CD4-positive, alpha-beta T cell (primary cell): ENCODE measurements around the gene TBRG1. TPM values are rescaled to one million over a fixed set of nuclear protein-coding genes. Genes with fewer than 3 reads are reported as not detected.

ENCODE experiments used
- ATAC-seq: fragments of 200-7000 bp; cut with Tn5 transposase; one replicate; pipeline ENCODE4 v1.10.0; 2022; ENCODE audit warnings: mild to moderate bottlenecking; ENCODE audit not compliant: poor library complexity
- CTCF ChIA-PET: fragments of 350-600 bp; sonication (Branson Sonifier 250); formaldehyde crosslinking; loops from one replicate; lab custom pipeline; 2021; ENCODE audit warnings: antibody characterized with exemption, inconsistent platforms; lab: Charles Lee
- POLR2A ChIA-PET: fragments of 350-600 bp; sonication (Branson Sonifier 250); formaldehyde crosslinking; loops from one replicate; lab custom pipeline; 2021; ENCODE audit warnings: antibody characterized with exemption, inconsistent platforms; lab: Charles Lee
- DNase-seq, 14 experiments: peaks; one replicate each; pipeline ENCODE4 v3.0.0-alpha.2; 2013 to 2020; ENCODE audit warnings: mixed read lengths in 2 of 14
- H3K27ac ChIP-seq, 2 donors: one replicate each; pipeline versions ENCODE4 v1.5.1 to v1.7.0; 2013; ENCODE audit warnings: low read length in 2 of 2, low read depth in 1 of 2, mild to moderate bottlenecking in 1 of 2
- H3K27me3 ChIP-seq, 2 experiments: 1 replicate in 1 of 2; 2 replicates in 1 of 2; pipeline versions ENCODE4 v1.6.1 to v1.7.0; 2013; ENCODE audit warnings: low read length in 2 of 2, control low read depth in 1 of 2, mild to moderate bottlenecking in 1 of 2, moderate library complexity in 1 of 2; ENCODE audit not compliant: insufficient read depth in 2 of 2, control insufficient read depth in 1 of 2
- H3K36me3 ChIP-seq: one replicate; pipeline ENCODE4 v1.6.1; 2013; ENCODE audit warnings: low read length, control low read depth; ENCODE audit not compliant: insufficient read depth
- H3K4me1 ChIP-seq: one replicate; pipeline ENCODE4 v1.6.1; 2013; ENCODE audit warnings: low read length, control low read depth; ENCODE audit not compliant: insufficient read depth
- H3K4me3 ChIP-seq: one replicate; pipeline ENCODE4 v1.5.1; 2013; ENCODE audit warnings: mild to moderate bottlenecking, low read length, moderate library complexity
- H3K9me3 ChIP-seq, 2 experiments: 1 replicate in 1 of 2; 2 replicates in 1 of 2; pipeline versions ENCODE4 v1.6.1 to v1.7.0; 2013; ENCODE audit warnings: low read length in 2 of 2, mild to moderate bottlenecking in 2 of 2, control low read depth in 1 of 2, moderate library complexity in 1 of 2; ENCODE audit not compliant: control insufficient read depth in 1 of 2, insufficient read depth in 1 of 2
- H3K27ac Mint-ChIP-seq: one replicate; pipeline ENCODE4 v1.8.0; 2020; ENCODE audit warnings: mixed read lengths
- H3K27me3 Mint-ChIP-seq: one replicate; pipeline ENCODE4 v1.8.0; 2021; ENCODE audit warnings: mixed read lengths
- H3K36me3 Mint-ChIP-seq: one replicate; pipeline ENCODE4 v1.8.0; 2021; ENCODE audit warnings: low read depth, mixed read lengths
- H3K4me1 Mint-ChIP-seq: one replicate; pipeline ENCODE4 v1.8.0; 2021; ENCODE audit warnings: low read depth, mixed read lengths
- H3K4me3 Mint-ChIP-seq: one replicate; pipeline ENCODE4 v1.8.0; 2020; ENCODE audit warnings: mild to moderate bottlenecking, mixed read lengths
- H3K9me3 Mint-ChIP-seq: one replicate; pipeline ENCODE4 v1.8.0; 2020; ENCODE audit warnings: mixed read lengths
- CTCF ChIP-seq: fragments of 200-600 bp; IDR thresholded peaks from one replicate; pipeline ENCODE4 v1.8.0; 2022; ENCODE audit warnings: antibody characterized with exemption, mild to moderate bottlenecking
- intact Hi-C, 2 experiments: fragments of 100-400 bp; cut with DNase I in 1 of 2; cut with micrococcal nuclease in 1 of 2; formaldehyde crosslinking; loops; one replicate each; pipeline versions ENCODE4 v1.15.1 to v1.9.0; 2023 to 2025; cut with DNase I, micrococcal nuclease
- total RNA-seq, 174 experiments: library from RNA in 2 of 174; stranded (reverse) in 2 of 174; gene quantifications; one replicate each; pipeline ENCODE4 v1.2.3 and lab custom pipeline; 2021 to 2026

Gene TBRG1
- total RNA-seq, 2 experiments from 2014 or later: 62.4 to 65.9 TPM

- ATAC-seq (no peak), DNase-seq (no peak)
- no peaks in the 10 kb centered on the region for H3K9me3 ChIP-seq
- ChIA-PET CTCF (interaction anchor here (1.1 to 1.9 kb wide), 4 partner anchors 104 to 194 kb away, joined by 3 to 5 read pairs (median 4); no protein-coding TSS in a partner anchor), POLR2A (no interaction called here)
- H3K36me3 Mint-ChIP-seq: peaks cover 12% of the 10 kb centered on the region
- no peak overlapping the region for H3K4me3 ChIP-seq
- no peak overlapping the region for H3K27ac Mint-ChIP-seq
- H3K27ac ChIP-seq: no peak overlapping the region
- H3K27me3 ChIP-seq: no peaks in the 10 kb centered on the region
- TF ChIP-seq CTCF: no peak
- no peak overlapping the region for H3K4me3 Mint-ChIP-seq
- no peaks in the 10 kb centered on the region for H3K27me3 Mint-ChIP-seq
- intact Hi-C loops: no loop called here
- no peaks in the 10 kb centered on the region for H3K4me1 Mint-ChIP-seq
- H3K4me1 ChIP-seq: peaks cover 3% of the 10 kb centered on the region
- no peaks in the 10 kb centered on the region for H3K9me3 Mint-ChIP-seq
- H3K36me3 ChIP-seq: peaks cover 14% of the 10 kb centered on the region
Measured at GRCh38 chr11:124642628-124643027, 20.0 kb downstream of the TBRG1 start.

- Mint-ChIP-seq H3K36me3 (peaks cover 8% of the 10 kb centered on the region), H3K27ac (no peak overlapping the region), H3K27me3 (no peaks in the 10 kb centered on the region), H3K9me3 (no peaks in the 10 kb centered on the region), H3K4me3 (no peak overlapping the region), H3K4me1 (no peaks in the 10 kb centered on the region)
- H3K9me3 ChIP-seq: no peaks in the 10 kb centered on the region
- no peak for TF ChIP-seq CTCF
- ATAC-seq (no peak), DNase-seq (no peak)
- no peak overlapping the region for H3K27ac ChIP-seq
- CTCF ChIA-PET: interaction anchor here (1.3 to 2.2 kb wide), 4 partner anchors 20 to 194 kb away, joined by 3 to 13 read pairs (median 3); partner anchors contain the start of gene TBRG1
- no peak overlapping the region for H3K4me3 ChIP-seq
- H3K27me3 ChIP-seq: no peaks in the 10 kb centered on the region
- peaks cover 9% of the 10 kb centered on the region for H3K36me3 ChIP-seq
- intact Hi-C loops: no loop called here
- POLR2A ChIA-PET: no interaction called here
- H3K4me1 ChIP-seq: peaks cover 3% of the 10 kb centered on the region
Measured at GRCh38 chr11:124643042-124643604, 20.5 kb downstream of the TBRG1 start.

GRCh38 chr11:124643605-124644425 lies 21.2 kb downstream of the TBRG1 start:
- ATAC-seq (no peak), DNase-seq (no peak)
- Mint-ChIP-seq H3K4me1 (no peaks in the 10 kb centered on the region), H3K27me3 (no peaks in the 10 kb centered on the region), H3K9me3 (no peaks in the 10 kb centered on the region), H3K27ac (no peak overlapping the region), H3K36me3 (peaks cover 1% of the 10 kb centered on the region), H3K4me3 (no peak overlapping the region)
- Histone ChIP-seq H3K27ac (no peak overlapping the region), H3K9me3 (no peaks in the 10 kb centered on the region), H3K4me3 (no peak overlapping the region), H3K27me3 (no peaks in the 10 kb centered on the region), H3K4me1 (peaks cover 3% of the 10 kb centered on the region), H3K36me3 (peaks cover 9% of the 10 kb centered on the region)
- intact Hi-C loops: loop anchor here (1.0 kb wide), 3 partner anchors 119 to 193 kb away; no protein-coding TSS in a partner anchor
- ChIA-PET POLR2A (no interaction called here), CTCF (interaction anchor here (0.9 to 2.2 kb wide), 5 partner anchors 18 to 193 kb away, joined by 3 to 13 read pairs (median 6); partner anchors contain the start of gene TBRG1)
- no peak for TF ChIP-seq CTCF
